Smooth muscle cell (in vitro differentiated cells): Measurements from ENCODE around the gene UIMC1. TPM values are rescaled to one million over a fixed set of nuclear protein-coding genes. Genes with fewer than 3 reads are reported as not detected.

ENCODE experiments used
- DNase-seq: peaks from one replicate; lab custom pipeline; 2025; ENCODE audit not compliant: unreplicated experiment; lab: John Stamatoyannopoulos, UW
- H2AFZ ChIP-seq: fragments of 200-600 bp; sonication (generic); 2 replicates; pipeline ENCODE4 v1.6.0; 2016; ENCODE audit warnings: antibody characterized with exemption, low read depth, mild to moderate bottlenecking
- H3F3A ChIP-seq: fragments of 200-600 bp; sonication (generic); 2 replicates; pipeline ENCODE4 v1.6.0; 2017; ENCODE audit warnings: antibody characterized with exemption, low read depth
- H3K27ac ChIP-seq: fragments of 200-600 bp; sonication (generic); 2 replicates; pipeline ENCODE4 v1.5.1; 2016; ENCODE audit warnings: low read depth, mild to moderate bottlenecking
- H3K27me3 ChIP-seq: fragments of 200-600 bp; sonication (generic); 2 replicates; pipeline ENCODE4 v1.6.1; 2016; ENCODE audit warnings: low read depth, mild to moderate bottlenecking
- H3K36me3 ChIP-seq: fragments of 200-600 bp; sonication (generic); 2 replicates; pipeline ENCODE4 v1.5.1; 2016; ENCODE audit warnings: low read depth
- H3K4me1 ChIP-seq: fragments of 200-600 bp; sonication (generic); 2 replicates; pipeline ENCODE4 v1.5.1; 2016; ENCODE audit warnings: low read depth
- H3K4me2 ChIP-seq: fragments of 200-600 bp; sonication (generic); 2 replicates; pipeline ENCODE4 v1.6.0; 2016; ENCODE audit warnings: mild to moderate bottlenecking
- H3K4me3 ChIP-seq: fragments of 200-600 bp; sonication (generic); 2 replicates; pipeline ENCODE4 v1.5.1; 2016; ENCODE audit warnings: mild to moderate bottlenecking
- H3K79me2 ChIP-seq: fragments of 200-600 bp; sonication (generic); 2 replicates; pipeline ENCODE4 v1.6.0; 2016; ENCODE audit warnings: low read depth, mild to moderate bottlenecking
- H3K9ac ChIP-seq: fragments of 200-600 bp; sonication (generic); 2 replicates; pipeline ENCODE4 v1.6.0; 2016; ENCODE audit warnings: low read depth
- H3K9me3 ChIP-seq: fragments of 200-600 bp; sonication (generic); replicated peaks from 2 replicates; pipeline ENCODE4 v1.5.1; 2016; ENCODE audit warnings: low read depth
- H4K20me1 ChIP-seq: fragments of 200-600 bp; sonication (generic); 2 replicates; pipeline ENCODE4 v1.6.0; 2016; ENCODE audit warnings: low read depth
- CTCF ChIP-seq: fragments of 200-600 bp; sonication (generic); IDR thresholded peaks from 2 replicates; pipeline ENCODE4 v1.5.1; 2017; ENCODE audit warnings: borderline replicate concordance, mild to moderate bottlenecking, antibody characterized with exemption; ENCODE audit not compliant: insufficient read depth, poor library complexity, severe bottlenecking
- WGBS: methylation state at CpG from one replicate; pipeline ENCODE4 v1.1.7; 2016; ENCODE audit warnings: low lambda C conversion rate; 5-methylcytosine and 5-hydroxymethylcytosine counted together
- polyA plus RNA-seq: library from polyadenylated mRNA; unstranded; fragments of >200 nt; fragmentation: Nextera tagmentation; extraction: Ambion mirVana; gene quantifications from 2 replicates; pipeline ENCODE4 v1.2.1, GENCODE V29; 2016
- total RNA-seq: library from RNA; depleted of rRNA; stranded (reverse); fragments of >200 nt; gene quantifications from 2 replicates; pipeline ENCODE4 v1.2.3, GENCODE V29; 2014

The UIMC1 gene
- total and polyA plus RNA-seq, 2 experiments from 2014 or later = 12.1 to 19.9 TPM

- H3K36me3 ChIP-seq = peaks cover 3% of the 10 kb centered on the region
- H3K9ac ChIP-seq = no peak overlapping the region
- H3K27ac ChIP-seq = no peak overlapping the region
- no peaks in the 10 kb centered on the region for H3K27me3 ChIP-seq
- DNase-seq = no peak
- no peak overlapping the region for H2AFZ ChIP-seq
- no peaks in the 10 kb centered on the region for H3F3A ChIP-seq
- H3K4me3 ChIP-seq = no peak overlapping the region
- no peak for TF ChIP-seq CTCF
- H3K79me2 ChIP-seq = no peaks in the 10 kb centered on the region
- 98% methylated on average over 9 of the region's 9 CpGs for WGBS
- no peaks in the 10 kb centered on the region for H3K4me1 ChIP-seq
- no peak overlapping the region for H3K4me2 ChIP-seq
- no peaks in the 10 kb centered on the region for H3K9me3 ChIP-seq
- H4K20me1 ChIP-seq = peaks cover 45% of the 10 kb centered on the region
Measured at GRCh38 chr5:176941951-176942350, 64.6 kb downstream of the UIMC1 start.

GRCh38 chr5:176938472-176938871 is 68.1 kb downstream of the UIMC1 start:
- peaks cover 60% of the 10 kb centered on the region for H4K20me1 ChIP-seq
- no peak overlapping the region for H3K4me3 ChIP-seq
- no peak overlapping the region for H3K4me2 ChIP-seq
- no peaks in the 10 kb centered on the region for H3K79me2 ChIP-seq
- no peak overlapping the region for H3K9ac ChIP-seq
- H3K36me3 ChIP-seq = peaks cover 3% of the 10 kb centered on the region
- no peaks in the 10 kb centered on the region for H3F3A ChIP-seq
- H3K27me3 ChIP-seq = no peaks in the 10 kb centered on the region
- no peaks in the 10 kb centered on the region for H3K4me1 ChIP-seq
- no peaks in the 10 kb centered on the region for H3K9me3 ChIP-seq
- WGBS = 81% methylated on average over 1 of the region's 1 CpG
- DNase-seq = no peak
- no peak overlapping the region for H3K27ac ChIP-seq
- H2AFZ ChIP-seq = no peak overlapping the region
- TF ChIP-seq CTCF = no peak

DNA sequence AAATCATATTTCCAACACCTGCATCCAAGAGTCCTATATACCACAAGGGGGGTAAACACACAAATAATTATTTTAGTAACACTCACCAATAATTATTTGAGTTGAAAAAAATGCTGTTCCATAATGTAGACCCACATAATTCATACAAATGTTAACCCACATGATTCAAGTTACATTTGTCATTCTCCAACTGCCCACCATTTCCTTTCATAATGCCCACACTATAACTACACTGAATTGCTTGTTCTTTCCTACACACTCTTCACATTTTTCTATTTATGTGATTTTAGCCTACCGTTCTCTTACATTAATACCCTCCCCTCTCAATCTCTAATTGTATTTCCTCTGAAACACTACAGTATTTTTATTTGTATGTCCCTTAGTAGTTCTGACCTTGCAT is 71.6 kb downstream of the UIMC1 start:
- Histone ChIP-seq H3K9me3 (no peaks in the 10 kb centered on the region), H2AFZ (no peak overlapping the region), H4K20me1 (peaks cover 61% of the 10 kb centered on the region), H3F3A (no peaks in the 10 kb centered on the region), H3K4me1 (no peaks in the 10 kb centered on the region), H3K79me2 (no peaks in the 10 kb centered on the region), H3K36me3 (peaks cover 8% of the 10 kb centered on the region), H3K27me3 (no peaks in the 10 kb centered on the region), H3K27ac (no peak overlapping the region), H3K4me2 (no peak overlapping the region), H3K4me3 (no peak overlapping the region), H3K9ac (no peak overlapping the region)
- DNase-seq = no peak
- no peak for TF ChIP-seq CTCF
- WGBS = 95% methylated on average over 1 of the region's 1 CpG

- no peak for TF ChIP-seq CTCF
- WGBS = 90% methylated on average over 7 of the region's 7 CpGs
- DNase-seq = no peak
- Histone ChIP-seq H3K4me2 (no peak overlapping the region), H3K4me1 (no peaks in the 10 kb centered on the region), H3K36me3 (peaks cover 8% of the 10 kb centered on the region), H3K9ac (no peak overlapping the region), H3K27ac (no peak overlapping the region), H4K20me1 (peaks cover 55% of the 10 kb centered on the region), H3K9me3 (no peaks in the 10 kb centered on the region), H3K4me3 (no peak overlapping the region), H2AFZ (no peak overlapping the region), H3F3A (no peaks in the 10 kb centered on the region), H3K27me3 (no peaks in the 10 kb centered on the region), H3K79me2 (no peaks in the 10 kb centered on the region)
Measured at GRCh38 chr5:176934309-176934930, 72.2 kb downstream of the UIMC1 start.
